Fibroblast of skin of back (primary cell): Measurements from ENCODE around the gene ADAMTS8.

Experiments used
- DNase-seq: peaks from one replicate; pipeline ENCODE4 v3.0.0-alpha.2; 2013

The ADAMTS8 gene

GRCh38 chr11:130462101-130462885, 33.9 kb upstream of the ADAMTS8 start:
- no peak for DNase-seq

DNA sequence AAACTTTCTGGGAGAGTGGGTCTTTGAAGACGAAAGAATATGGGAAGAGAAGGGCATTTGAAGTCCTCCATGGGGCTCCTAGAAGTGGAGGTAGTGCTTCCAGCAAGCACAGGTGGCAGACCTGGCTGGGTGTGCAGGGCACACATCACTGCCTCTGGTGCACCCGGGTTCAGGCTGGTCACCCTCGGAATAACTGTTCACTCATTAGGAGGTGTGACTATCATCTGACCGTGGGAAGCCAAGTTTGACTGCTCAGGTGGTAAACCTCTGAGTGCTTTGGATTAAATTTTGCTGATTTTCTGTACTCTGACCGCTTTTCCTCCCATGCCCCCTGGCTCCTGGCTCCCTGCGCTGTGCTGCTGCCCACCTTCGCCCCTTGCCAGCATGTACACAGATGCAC, 31.1 kb upstream of the ADAMTS8 start:
- no peak for DNase-seq

DNA sequence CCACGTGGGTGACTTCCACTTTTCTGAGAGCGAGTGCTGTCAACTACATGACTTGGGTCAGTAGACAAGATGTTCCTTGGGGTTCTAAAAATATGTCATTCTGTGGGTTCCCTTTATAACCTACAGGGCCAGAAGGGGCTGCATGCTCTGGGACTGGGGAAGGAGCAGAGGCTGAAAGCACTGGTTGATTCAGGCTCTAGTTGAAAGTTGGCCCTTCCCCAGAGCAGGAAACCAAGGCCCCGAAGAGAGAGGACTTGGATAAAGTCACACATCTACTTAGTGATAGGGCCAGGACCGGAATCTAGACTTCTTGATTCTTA, 30.0 kb upstream of the ADAMTS8 start:
- DNase-seq: no peak

DNA sequence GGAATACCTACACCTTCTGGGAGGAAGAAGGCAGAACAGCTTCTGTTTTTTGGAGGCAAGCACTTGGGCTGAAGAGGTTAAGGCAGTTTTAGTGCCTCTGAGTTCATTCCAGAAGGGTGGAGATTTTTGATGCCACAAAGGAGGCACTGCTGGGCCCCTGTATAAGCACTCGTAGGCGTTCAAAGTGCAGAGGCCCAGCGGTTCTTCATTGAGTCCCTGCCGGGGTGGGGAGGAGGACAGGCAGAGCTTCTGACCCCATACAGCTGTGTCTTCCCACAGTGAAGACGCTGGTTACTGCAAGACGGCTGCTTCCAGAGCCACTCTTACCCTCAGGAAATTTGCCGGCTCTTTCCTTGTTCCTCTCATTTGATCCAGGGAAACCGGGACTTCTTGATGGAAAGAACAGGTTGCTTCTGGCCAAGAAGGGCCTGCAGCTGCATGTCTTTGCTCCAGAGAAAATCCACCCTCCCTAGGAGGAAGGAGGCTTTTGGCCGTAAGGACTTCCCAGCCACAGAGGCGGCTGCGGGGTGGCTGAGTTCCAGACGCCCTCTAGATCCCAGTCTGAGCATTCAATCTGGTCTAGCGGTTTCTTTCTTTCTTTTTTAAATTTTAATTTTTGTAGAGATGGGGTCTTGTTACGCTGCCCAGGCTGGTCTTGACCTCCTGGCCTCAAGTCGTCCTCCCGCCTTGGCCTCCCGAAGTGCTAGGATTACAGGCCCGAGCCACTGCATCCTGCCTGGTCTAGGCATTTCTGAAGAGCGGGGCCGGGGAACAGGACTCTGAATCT, 29.4 kb upstream of the ADAMTS8 start:
- DNase-seq: no peak

DNA sequence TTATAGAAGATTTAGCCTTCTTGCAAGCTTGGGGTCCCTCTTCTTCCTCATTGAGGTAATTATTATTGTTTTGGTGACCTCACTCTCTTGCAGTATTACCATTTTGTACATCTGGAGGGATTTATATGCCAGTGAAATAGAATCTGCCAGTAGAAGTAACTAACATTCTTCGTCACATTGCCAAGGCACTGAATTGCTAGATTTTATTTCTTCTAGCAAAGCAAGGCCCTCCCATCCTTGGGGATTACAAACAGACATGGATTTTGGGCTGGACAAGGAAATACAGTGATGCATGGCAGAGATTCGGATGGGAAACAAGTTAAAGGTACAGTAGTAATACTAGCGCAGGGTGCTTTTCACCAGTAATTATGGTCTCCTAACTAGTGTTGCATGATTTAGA, 27.9 kb upstream of the ADAMTS8 start:
- no peak for DNase-seq

DNA sequence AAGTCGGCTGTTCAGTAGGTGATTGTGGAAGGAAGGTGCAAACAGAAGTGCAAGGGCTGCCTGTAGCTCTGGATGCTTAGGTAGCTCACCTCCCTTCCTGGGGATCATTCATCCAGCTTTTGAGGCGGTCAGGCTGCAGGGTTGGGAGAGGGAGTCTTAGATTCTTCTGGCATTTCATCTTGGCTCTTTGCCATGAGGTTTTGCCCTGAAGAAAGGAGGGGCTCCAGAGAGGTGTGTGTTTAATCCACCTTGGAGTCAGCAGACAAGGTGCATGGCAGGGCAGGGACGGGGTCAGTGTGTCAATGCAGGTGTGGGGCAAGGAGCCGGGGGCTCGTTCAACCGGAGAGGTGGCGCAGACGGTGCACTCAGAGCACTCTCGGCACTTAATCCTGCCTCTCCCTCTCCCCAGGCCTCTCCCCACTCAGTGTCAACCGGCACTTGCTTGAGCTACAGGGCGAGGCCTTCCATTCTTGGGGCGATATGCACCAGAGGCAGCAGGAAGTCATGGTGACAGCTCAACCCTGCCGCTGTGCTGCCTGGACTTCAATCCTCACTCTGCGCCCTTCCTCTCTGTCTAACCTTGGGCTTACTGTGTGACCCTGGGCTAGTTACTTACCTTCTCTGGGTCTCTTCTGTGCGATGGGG, 27.2 kb upstream of the ADAMTS8 start:
- DNase-seq: no peak

DNA sequence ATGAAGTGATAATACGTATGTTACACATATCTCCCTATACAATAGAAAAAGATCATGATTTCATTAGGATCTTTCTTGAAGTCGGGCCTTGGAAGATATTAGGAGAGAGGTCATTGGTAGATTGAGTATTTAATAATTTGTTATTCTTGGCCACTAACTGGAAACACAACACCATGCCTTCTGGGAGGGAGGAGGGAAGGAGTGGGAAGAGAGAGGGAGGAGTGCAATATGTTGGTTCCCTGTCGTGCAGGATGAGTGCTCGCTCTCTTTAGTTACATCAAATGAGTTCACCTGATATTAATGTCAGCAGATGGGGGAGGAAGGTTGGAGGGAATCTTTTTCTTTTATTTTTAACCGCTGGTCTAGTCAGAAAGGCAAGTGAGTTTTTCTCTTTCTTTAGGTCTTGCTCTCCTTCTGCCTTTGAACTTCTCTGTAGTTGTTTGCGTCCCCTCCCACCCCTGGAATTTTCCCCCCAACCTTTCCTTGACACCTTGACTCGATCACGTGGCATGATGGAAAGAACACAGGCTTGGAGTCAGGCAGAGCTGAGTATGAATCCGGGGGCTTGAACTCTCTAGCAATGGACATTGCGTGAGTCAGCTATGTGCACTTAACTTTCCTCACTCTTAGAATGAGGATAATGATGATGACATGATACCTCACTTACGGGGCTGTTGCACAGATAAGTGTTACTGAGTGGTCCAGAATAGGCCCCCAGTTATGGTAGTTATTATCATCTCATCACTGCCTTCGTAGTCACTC, 26.3 kb upstream of the ADAMTS8 start:
- no peak for DNase-seq

GRCh38 chr11:130452940-130453339, 24.5 kb upstream of the ADAMTS8 start:
- DNase-seq: no peak

DNA sequence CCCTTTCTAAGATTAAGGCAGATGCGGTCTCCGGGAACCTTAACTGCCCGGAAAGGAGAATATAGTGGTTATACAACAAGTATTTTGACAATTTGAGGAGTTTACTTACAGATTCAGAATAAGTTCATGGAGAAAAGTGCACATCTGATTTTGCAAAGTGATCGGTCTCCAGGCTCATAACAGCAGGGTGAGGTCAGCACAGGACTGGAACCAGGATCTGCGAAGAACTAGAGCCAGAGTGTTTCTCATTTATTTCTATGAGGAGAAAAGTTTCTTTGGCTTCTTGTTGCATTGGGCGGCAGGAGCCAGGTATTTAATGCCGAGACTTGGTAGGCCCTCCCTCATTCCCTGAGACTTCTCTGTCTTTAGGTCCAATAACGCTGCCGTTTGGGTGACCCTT, 23.8 kb upstream of the ADAMTS8 start:
- no peak for DNase-seq

GRCh38 chr11:130451231-130452019, 23.0 kb upstream of the ADAMTS8 start:
- peak; percentile 32 for DNase-seq

- DNase-seq: peak; percentile 68
Observed at GRCh38 chr11:130449996-130450769, 21.8 kb upstream of the ADAMTS8 start.

DNA sequence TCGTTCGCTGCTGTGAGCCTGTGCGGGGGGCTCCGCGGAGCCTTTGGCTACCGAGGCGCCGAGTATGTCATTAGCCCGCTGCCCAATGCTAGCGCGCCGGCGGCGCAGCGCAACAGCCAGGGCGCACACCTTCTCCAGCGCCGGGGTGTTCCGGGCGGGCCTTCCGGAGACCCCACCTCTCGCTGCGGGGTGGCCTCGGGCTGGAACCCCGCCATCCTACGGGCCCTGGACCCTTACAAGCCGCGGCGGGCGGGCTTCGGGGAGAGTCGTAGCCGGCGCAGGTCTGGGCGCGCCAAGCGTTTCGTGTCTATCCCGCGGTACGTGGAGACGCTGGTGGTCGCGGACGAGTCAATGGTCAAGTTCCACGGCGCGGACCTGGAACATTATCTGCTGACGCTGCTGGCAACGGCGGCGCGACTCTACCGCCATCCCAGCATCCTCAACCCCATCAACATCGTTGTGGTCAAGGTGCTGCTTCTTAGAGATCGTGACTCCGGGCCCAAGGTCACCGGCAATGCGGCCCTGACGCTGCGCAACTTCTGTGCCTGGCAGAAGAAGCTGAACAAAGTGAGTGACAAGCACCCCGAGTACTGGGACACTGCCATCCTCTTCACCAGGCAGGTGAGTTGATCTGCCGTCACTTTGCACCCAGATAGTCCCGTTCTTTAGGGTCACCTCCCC, 21.0 kb upstream of the ADAMTS8 start:
- DNase-seq: no peak

GRCh38 chr11:130448416-130449309, 20.3 kb upstream of the ADAMTS8 start, which contains the start of gene ADAMTS15:
TSS of gene ADAMTS15 (plus strand) at chr11:130448645. CDS start at chr11:130448974, 329 bp downstream.
- peak; percentile 77 for DNase-seq

GRCh38 chr11:130448039-130448415, 19.6 kb upstream of the ADAMTS8 start:
- DNase-seq: no peak

DNA sequence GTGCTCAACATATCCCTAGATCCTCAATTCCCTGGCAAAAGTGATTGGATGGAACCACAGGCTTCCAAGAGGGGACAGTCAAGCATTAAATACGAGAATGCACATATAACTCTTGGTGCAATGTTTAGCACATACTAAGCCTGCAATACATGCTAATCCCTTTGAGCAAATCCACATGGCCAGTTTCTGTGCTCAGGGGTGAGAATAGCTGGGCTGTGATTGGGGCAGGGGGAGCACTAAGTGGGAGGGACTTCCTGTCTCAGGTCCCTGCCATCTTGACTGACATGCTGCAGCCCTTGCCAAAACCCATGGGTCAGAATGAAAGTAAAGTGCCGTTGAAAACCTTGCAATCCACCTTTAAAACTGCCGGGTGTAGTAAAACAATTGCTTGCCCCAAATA, 17.4 kb upstream of the ADAMTS8 start:
- DNase-seq: no peak

DNA sequence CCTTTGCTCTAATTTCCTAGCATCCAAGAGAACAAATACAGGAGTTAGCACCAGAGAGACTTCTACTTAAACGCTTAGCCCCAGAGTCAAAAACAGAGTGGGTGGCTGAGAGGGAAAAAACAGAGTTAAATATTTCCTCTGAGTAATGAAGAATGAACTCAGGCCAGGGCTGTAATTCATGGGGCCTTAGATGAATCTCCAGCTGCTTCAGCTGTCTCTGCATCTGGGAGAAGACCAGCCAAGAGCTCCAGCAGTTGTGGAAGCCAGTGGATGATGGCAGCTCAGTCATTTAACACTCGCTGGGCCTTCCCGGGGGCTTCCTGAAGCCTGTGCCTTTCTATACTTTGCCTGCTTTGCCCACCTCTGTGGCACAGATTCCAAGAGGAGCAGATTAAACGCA, 14.3 kb upstream of the ADAMTS8 start:
- no peak for DNase-seq

GRCh38 chr11:130441719-130442118, 13.3 kb upstream of the ADAMTS8 start:
- DNase-seq: no peak

DNA sequence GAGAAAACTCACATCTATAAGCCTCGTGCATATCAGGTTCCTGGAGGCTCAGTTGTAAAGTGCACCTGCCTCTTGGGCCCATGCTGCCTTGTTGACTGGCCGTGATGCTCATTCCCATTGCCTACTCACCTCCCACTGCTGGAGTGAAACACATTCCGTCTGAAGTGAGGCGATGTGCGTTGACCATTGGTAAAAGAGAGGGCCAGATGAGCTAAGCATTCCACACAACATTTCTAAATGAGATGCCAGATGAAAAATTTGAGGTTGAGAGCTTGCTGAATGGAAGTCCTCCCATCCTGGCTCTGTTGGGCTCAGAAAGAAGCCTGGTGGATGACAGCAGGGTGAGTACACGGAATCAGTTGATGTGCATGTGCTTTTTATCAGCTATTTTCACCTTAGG, 11.5 kb upstream of the ADAMTS8 start:
- DNase-seq: no peak

- no peak for DNase-seq
Observed at GRCh38 chr11:130439160-130439519, 10.7 kb upstream of the ADAMTS8 start.
